GM11168 (cell line): ENCODE data around the gene NKAIN2.
"Not testable (repeated sequence)": the region's sequence is repeated elsewhere in the genome, so short reads cannot be mapped to it uniquely, and the experiment has no call there.

ENCODE experiments used
- in situ Hi-C: fragments of 300-500 bp; cut with MboI; formaldehyde crosslinking; loops from one replicate; pipeline ENCODE4 v1.12.0; 2022; ENCODE audit warnings: low sequenced_read_pairs; ENCODE audit not compliant: unreplicated experiment

The NKAIN2 gene

DNA sequence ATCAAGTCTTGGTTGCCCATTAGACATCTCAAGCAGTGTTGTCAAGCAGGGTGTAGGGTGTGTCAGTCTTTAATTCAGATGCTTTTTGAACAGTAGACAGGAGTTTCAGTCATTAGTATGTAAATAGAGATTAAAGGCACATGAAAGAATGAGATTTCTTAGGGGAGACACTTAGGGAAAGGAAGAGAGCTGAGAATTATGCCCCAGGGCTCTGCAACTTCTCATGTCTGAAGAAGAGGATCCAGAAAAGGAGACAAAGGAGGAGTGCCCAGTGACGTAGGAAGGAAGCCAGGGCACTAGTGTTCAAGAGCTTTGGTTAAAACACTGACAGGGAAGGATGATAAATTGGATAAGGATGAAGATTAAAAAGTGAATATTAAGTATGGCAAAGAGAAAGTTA, 569.7 kb downstream of the NKAIN2 start:
- in situ Hi-C loops = no loop called here

DNA sequence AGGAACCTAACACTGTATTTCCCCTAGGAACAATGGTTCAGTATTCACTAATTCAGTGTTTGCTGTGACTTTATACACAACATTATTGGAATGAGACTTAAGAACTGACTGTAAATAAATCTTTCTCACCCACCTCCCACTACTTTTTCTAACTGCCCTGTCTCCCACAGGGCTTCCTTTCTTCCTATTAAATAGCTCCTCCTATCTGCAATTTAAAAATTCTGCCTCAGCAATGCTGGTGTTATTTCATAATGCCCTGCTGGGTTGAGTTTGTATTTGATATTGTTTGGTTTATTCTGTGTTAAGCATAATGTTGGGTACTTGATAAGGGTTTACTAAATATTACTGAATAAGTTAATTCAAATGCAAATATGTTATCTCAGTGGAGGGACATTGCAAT, 585.5 kb downstream of the NKAIN2 start:
- in situ Hi-C loops = no loop called here

DNA sequence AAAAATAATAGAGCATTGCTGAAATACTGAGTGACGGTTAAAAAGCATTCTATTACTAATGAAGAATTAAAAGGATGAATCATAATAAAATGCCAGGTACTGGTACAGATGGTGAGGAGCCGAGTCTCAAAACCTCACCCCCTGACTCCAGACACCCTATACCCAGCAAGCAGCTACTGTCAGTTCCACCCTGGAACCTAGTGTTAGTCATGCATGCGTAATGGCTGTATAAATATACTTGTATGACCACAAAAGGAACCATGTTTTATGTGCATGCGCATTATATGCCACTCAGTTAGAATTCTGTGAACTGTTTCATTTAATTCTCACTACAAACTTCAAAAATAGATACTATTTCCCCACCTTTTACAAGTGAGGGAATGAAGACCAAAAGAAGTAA, 589.9 kb downstream of the NKAIN2 start:
- in situ Hi-C loops = no loop called here

DNA sequence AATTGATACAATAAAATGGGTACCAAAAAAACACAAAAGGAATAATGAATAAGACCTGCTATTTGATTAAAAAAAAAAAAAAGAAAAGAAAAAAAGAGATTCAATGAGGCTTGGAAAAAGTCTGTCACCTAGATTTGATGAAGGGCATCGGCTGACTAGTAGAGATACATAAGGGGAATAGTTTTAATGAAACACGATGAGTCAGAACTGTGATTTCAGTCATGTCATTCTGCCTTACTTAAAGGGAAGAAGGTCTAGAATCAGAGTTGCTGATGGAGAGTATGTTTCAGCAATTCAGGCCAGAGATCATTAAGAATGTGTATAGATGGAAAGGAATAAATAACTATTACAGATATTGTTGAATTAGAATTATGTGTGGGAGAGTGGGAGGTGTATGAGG, 592.7 kb downstream of the NKAIN2 start:
- in situ Hi-C loops = no loop called here

DNA sequence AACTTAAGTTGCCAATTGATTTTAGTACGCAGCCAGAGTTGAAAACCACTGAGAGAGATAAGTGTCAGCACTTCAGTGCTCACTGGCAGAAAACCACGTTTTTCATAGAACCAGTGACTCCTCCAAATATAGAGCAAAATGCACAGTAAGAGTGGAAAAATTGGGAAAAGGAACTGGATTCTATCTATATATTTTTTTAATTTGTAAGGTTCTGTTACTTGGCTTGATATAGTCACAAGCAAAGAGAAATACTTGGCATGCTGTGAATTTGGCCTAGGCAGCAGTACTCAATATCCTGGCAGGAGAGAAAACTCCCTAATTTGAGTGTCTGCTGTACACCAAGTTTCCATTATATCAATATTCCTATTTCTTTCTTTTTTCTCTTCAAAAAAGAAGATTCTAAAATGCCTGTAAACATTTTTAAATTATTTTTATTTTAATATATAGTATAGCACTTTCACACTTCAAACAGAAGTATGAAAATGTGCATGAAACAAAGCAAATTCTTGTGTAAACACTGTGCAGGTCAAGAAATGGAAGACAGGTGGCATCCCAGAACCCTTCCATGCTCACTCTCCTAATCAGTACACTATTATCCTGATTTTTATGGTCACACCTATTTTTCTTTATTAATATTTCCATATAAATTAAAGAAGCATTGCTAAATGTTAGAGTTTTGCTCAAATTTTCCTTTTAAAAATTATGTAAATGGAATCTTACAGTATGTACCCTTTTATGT, 596.8 kb downstream of the NKAIN2 start:
- in situ Hi-C loops = no loop called here

DNA sequence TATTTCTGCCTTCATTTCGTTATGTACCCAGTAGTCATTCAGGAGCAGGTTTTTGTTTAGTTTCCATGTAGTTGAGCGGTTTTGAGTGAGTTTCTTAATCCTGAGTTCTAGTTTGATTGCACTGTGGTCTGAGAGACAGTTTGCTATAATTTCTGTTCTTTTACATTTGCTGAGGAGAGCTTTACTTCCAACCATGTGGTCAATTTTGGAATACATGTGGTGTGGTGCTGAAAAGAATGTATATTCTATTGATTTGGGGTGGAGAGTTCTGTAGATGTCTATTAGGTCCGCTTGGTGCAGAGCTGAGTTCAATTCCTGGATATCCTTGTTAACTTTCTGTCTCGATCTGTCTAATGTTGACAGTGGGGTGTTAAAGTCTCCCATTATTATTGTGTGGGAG, 606.8 kb downstream of the NKAIN2 start:
- in situ Hi-C loops = not testable (repeated sequence)

DNA sequence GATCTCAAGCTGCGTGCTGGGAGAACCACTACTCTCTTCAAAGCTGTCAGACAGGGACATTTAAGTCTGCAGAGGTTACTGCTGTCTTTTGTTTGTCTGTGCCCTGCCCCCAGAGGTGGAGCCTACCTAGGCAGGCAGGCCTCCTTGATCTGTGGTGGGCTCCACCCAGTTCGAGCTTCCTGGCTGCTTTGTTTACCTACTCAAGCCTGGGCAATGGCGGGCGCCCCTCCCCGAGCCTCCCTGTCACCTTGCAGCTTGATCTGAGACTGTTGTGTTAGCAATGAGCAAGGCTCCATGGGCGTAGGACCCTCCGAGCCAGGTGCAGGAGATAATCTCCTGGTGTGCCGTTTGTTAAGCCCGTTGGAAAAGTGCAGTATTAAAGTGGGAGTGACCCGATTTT, 609.0 kb downstream of the NKAIN2 start:
- in situ Hi-C loops = not testable (repeated sequence)

DNA sequence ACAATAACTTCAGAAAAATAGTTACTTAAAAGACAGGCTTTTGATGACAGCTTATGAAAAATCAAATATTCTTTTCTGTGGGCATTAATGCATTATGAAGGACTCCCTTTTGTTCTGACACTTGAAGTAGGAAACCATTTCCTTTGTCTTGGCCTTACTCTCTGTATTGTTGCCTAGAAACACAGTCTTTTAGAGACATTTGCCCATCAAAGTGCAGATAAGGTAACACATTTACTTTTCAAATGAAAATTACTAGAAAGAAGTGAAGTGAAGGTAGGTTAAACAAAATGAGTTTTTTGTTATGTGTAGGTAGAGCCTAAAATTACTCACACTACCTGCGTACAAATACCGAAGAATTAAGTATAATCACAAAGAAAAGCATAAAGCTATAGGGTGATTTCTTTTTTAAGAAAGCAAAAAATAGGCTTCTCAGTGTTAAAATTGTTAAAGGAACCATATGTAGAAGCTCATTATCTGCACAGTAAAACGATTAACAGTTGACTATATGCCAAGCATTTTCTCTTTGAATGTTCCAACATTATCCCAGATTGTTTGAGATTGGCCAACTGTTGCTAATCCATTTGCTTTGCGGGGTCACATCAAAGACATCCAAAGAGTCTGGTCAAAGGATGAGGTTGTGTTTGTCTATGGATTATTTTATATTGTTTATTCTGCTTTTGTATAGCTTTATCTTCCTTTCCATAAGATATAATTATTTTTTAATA, 616.6 kb downstream of the NKAIN2 start:
- in situ Hi-C loops = no loop called here

DNA sequence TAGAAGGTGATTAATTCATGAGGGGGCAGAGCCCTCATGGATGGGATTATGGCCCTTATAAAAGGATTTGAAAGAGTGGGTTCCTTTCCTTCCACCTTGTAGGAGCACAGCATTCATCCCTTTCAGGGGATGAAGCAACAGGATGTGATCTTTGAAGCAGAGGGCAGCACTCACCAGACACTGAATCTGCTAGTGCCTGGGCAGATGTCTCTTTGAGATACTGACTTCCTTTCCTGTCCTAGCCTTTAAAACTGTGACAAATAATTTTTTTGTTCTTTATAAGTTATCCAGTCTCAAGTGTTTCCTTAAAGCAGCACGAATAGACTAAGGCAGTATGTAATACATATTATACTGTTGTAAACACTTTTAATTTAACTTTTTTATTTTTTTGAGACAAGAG, 620.0 kb downstream of the NKAIN2 start:
- in situ Hi-C loops = no loop called here

DNA sequence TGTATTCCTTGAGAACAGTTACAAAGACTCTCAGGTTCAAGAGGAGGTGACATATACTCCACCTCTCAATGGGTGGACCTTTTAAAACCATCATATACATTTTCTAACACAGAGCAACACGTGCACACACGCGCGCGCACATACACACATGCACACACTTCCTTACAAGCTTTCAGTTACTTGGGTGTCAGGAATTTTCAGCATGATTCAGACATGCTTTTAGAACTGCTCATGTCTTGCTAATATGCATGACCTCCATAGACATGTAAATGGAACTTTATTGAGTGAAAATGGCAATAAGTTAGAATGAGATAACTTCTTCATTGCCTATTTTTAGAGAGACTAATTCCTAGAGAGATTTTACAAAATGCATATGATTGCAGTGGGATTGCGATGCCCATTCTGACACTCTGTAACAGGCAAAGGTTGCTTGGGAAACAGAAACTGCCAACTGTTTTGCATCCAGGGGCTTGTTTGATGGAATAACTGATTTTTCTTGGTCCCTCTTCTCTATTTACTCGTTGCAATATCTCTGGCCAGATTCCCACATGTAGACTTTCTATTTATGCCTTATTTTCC, 627.2 kb downstream of the NKAIN2 start:
- in situ Hi-C loops = no loop called here

DNA sequence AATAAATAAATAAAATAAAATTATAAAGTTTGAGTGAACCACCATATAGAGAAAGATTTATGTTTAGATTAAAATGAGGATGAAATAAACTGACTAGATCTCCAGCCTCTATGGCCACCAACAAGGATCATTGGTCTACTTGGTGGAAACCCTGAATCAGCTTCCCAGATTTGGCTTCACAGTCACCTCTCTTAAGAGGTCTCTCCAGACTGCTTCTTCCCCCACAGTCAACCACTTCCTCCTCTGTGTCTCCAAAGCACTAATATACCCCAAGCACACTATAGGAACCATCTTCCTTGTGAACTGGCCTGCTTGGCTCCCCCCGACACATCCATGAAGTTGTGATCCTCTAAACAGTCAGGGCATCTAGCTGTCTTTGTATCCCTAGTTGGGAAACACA, 629.0 kb downstream of the NKAIN2 start:
- in situ Hi-C loops = no loop called here

DNA sequence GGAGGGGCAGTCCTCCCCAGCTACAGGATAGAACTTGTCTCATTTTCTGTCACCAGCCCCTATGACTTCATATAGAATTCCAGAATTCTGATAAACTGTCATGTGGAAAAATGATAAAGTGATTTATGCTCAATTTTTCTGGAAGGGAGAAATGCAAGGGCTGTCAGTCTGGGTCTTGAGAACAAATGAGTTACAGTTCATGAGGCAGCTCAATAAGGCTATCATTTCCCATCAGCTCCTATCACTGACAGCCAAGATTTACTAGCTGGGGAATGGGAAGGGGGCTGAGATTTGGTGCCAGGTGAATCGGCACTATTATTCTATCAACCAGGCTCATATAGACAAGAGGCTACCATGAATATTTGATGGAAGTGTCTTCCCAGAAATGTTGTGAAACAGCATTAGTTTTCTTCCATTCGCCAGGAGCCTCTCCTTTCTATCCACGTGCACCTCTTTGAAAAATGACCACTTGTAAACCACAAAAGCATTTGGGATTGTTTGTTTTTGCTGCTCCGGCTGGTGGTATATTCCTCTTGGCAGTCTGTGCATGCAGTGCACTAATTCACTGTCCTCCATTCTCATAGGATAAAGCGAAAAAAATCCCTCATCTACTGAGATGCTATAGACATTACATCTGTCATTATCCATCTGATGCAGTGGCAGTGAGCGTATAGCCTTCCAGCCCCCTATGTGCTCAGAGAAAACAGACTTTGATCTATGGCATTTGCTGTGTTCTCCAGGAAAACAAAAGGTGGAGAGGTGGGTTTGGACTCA, 629.9 kb downstream of the NKAIN2 start:
- in situ Hi-C loops = no loop called here

DNA sequence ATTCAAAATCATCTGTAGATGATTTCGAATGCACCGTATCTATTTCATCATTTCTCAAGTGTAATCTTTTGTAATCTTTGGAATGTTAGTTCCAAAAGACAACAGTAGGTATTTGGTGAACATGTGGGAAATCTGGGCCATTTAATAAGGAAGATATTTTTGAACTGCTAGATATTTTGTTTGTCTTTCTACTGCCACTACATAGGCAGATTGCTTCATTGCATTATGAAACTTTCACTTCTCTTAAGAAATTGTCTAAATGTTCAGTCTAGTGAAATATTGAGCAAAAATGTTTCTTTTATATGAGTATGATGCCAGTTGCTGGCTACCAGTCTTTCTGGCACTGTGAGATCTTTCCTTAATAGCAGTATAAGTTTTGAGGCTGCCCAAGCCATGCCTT, 630.8 kb downstream of the NKAIN2 start:
- in situ Hi-C loops = no loop called here

DNA sequence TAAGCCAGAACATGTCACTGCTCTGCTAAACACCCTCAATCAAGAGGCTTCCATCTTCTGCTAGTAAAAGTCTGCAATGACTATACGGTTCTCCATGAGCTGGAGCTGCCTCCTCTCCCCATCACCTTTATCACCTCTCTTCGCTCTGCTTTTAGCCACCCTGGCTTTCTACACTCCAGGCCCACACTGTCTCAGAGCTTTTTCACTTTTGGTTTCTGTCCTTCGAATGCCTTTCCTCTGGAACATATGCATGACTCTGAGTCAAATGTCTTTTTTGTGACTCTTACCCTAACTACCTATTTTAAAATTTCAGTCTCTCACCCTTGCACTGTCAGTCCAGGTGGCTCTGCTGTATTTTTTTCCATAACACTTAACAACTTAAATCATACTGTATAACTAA, 633.1 kb downstream of the NKAIN2 start:
- in situ Hi-C loops = no loop called here

DNA sequence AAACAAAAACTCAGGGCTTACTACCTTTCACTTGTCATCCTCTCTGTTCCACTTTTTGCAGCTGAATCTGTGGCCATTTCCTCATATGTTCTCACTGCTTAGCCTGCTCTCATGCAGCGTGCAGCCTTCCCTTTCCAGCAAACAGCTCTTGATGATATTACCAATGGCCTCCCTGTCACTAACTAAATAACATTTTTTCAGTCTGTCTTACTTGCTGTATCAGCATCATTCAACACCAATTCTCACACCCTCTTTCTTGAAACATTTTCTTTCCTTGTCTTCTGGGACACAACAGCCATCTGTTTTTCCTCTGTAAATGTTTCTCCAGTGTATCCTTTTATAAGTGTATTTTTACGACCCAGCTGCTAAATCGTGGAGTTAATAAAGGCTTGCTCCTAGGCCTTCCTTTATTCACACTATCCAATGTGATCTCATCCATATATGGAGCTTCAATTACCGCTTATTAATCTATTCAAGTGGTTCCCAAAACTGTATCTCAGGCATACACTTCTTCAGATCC, 634.9 kb downstream of the NKAIN2 start:
- in situ Hi-C loops = no loop called here

DNA sequence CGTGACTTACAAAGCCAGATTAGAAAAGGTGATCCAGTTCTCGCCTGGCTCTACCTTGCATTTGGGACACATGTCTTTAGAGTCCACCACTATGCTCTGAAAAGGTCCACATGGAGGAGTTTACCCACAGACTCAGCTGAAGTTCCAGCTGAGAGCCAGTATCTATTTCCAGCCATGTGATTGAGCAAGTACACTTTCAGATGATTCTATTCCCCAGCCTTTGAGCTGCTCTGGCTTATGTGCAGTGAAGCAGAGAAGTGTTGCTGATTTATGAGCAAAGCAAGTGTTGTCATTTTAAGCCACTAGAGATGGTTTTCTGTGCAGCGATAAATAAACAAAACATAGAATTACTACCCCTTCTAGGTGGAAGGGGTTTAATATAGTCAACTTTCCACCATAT, 637.8 kb downstream of the NKAIN2 start:
- in situ Hi-C loops = no loop called here

DNA sequence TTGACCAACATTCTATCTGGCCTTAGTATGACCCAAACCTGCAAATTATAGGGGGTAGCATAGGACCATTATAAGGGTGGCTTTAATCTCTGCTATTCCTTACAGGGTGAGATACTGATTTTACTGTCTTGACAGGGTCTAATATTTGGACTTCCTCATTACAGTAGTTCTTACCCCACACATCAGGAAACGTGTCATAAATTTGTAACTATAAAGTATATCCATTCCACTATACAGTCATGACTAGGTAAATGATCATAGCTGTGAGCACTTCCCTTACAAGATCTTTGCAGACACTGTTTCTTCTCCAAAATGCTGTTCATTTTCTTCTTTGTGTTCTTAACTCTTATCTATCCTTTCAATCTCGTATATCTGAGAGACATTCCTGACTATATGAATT, 639.9 kb downstream of the NKAIN2 start:
- in situ Hi-C loops = no loop called here

DNA sequence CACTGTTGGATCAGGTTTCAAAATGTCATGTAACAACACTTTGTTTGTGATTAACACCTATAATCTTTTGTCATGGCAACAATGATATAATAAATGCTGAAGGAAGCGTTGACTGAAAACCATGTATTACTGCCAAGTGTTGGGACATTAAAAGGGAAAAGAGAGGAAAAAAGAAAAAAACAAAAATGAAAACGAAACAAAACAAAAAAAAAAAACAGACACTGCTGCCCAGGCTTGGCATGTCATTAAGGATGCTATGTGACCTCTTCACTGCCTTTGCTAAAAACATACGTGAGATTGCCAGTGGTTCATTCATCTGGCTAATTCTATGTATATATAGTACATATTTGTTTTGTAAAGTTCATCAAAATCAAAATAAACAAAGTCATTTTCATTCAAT, 641.9 kb downstream of the NKAIN2 start:
- in situ Hi-C loops = no loop called here

DNA sequence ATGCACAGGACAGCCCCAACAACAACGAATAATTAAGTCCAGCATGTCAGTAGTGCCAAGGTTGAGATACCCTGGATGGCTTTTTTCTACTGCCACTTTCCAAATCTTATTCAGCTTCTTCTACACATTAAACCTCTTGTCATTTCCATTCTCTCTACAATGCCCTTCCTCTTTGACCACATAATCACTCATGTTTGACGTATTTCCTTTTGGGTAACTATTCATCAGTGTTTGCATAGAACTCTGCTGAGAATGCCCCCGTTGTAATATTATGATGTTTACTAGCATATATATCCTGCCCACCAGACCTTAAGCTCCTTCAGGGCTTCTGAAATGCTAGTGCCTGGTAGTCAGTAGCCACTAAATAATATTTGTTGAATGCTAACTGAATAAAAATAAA, 643.3 kb downstream of the NKAIN2 start:
- in situ Hi-C loops = no loop called here

DNA sequence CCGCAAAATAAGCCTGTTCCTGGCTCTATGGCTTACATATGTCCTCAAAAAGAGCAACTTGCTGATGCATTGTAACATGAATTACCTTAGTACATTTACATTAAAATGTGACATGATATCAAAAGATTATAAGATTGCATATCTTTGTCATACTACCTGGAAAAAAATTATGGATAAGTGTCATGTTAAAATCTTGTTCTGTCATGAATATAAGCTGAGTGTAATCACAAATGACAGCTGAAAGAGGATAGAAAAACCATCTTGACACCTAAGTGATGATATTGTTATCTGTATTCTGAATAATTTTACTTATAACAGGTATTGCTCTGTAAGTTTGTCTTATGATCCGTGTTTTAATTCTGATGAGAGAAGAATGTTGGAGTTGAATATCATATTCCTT, 655.6 kb downstream of the NKAIN2 start:
- in situ Hi-C loops = no loop called here

DNA sequence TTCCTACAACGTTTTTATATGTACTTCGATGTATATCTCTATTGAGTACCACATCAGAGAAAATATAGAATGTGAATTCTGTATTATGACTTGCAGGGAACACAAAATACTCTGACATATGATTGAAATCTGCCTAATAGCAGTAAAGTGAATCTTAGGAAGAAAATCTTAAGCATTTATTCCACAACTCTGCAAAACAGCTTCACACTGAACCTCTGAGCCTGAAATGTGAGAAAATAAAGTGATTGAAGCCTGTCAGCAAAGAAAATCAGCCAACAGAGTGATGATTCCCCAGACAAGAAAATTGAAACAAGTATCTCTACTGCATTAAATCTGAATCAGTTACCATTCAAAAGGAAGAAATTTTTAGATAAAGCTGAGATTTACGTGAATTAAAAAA, 659.1 kb downstream of the NKAIN2 start:
- in situ Hi-C loops = no loop called here
